ENCODE measurements around the gene MAML2.

The MAML2 gene

GRCh38 chr11:96067160-96067559 lies 275.8 kb downstream of the MAML2 start:
- no peak for DNase-seq (ENCODE audit: low read depth)

GRCh38 chr11:96065379-96065778 lies 277.6 kb downstream of the MAML2 start:
- no peak for DNase-seq (ENCODE audit: low read depth)

- DNase-seq (ENCODE audit: low read depth) = no peak
Observed at GRCh38 chr11:96063886-96064285, 279.1 kb downstream of the MAML2 start.

- no peak for DNase-seq (ENCODE audit: low read depth)
Observed at GRCh38 chr11:96063053-96063452, 279.9 kb downstream of the MAML2 start.

GRCh38 chr11:96062134-96062533 lies 280.9 kb downstream of the MAML2 start:
- no peak for DNase-seq (ENCODE audit: low read depth)

GRCh38 chr11:96061730-96062129 lies 281.3 kb downstream of the MAML2 start:
- no peak for DNase-seq (ENCODE audit: low read depth)

- peak; percentile 46 for DNase-seq (ENCODE audit: low read depth)
Observed at GRCh38 chr11:96061069-96061468, 281.9 kb downstream of the MAML2 start.

- no peak for DNase-seq (ENCODE audit: low read depth)
Observed at GRCh38 chr11:96057502-96057901, 285.5 kb downstream of the MAML2 start.

- DNase-seq (ENCODE audit: low read depth) = no peak
Observed at GRCh38 chr11:96056576-96056975, 286.4 kb downstream of the MAML2 start.

- DNase-seq (ENCODE audit: low read depth) = peak; percentile 34
Observed at GRCh38 chr11:96055706-96056387, 287.1 kb downstream of the MAML2 start.

GRCh38 chr11:96054870-96055705 lies 287.9 kb downstream of the MAML2 start:
- DNase-seq (ENCODE audit: low read depth) = peak; percentile 46

- no peak for DNase-seq (ENCODE audit: low read depth)
Observed at GRCh38 chr11:96052921-96053651, 289.9 kb downstream of the MAML2 start.

GRCh38 chr11:96051820-96052219 lies 291.2 kb downstream of the MAML2 start:
- DNase-seq (ENCODE audit: low read depth) = no peak

GRCh38 chr11:96050435-96051182 lies 292.4 kb downstream of the MAML2 start:
- peak; percentile 28 for DNase-seq (ENCODE audit: low read depth)

GRCh38 chr11:96049426-96049825 lies 293.6 kb downstream of the MAML2 start:
- DNase-seq (ENCODE audit: low read depth) = peak; percentile 21

- peak; percentile 73 for DNase-seq (ENCODE audit: low read depth)
Observed at GRCh38 chr11:96045622-96046456, 297.2 kb downstream of the MAML2 start.

GRCh38 chr11:96044747-96045146 lies 298.2 kb downstream of the MAML2 start:
- no peak for DNase-seq (ENCODE audit: low read depth)

GRCh38 chr11:96044311-96044710 lies 298.7 kb downstream of the MAML2 start:
- DNase-seq (ENCODE audit: low read depth) = no peak

GRCh38 chr11:96043291-96043690 lies 299.7 kb downstream of the MAML2 start:
- no peak for DNase-seq (ENCODE audit: low read depth)

GRCh38 chr11:96038046-96038445 lies 304.9 kb downstream of the MAML2 start:
- DNase-seq (ENCODE audit: low read depth) = no peak

GRCh38 chr11:96037405-96037949 lies 305.5 kb downstream of the MAML2 start:
- DNase-seq (ENCODE audit: low read depth) = peak; percentile 30
